Naive thymus-derived CD4-positive, alpha-beta T cell (primary cell): ENCODE results near the gene SEC23A. TPM values are rescaled to one million over a fixed set of nuclear protein-coding genes. Genes with fewer than 3 reads are reported as not detected.
A peak's percentile ranks its signal among the peaks of the same experiment; 100 is the strongest.
"Not testable (repeated sequence)": the region's sequence is repeated elsewhere in the genome, so short reads cannot be mapped to it uniquely, and the experiment has no call there.

Experiments used
- ATAC-seq: fragments of 150-1000 bp; cut with Tn5 transposase; 2 replicates; pipeline ENCODE4 v1.10.0; 2021; ENCODE audit warnings: mild to moderate bottlenecking, moderate library complexity
- CTCF ChIA-PET: fragments of 350-600 bp; sonication (Branson Sonifier 250); formaldehyde crosslinking; loops from one replicate; lab custom pipeline; 2021; ENCODE audit warnings: antibody characterized with exemption; lab: Charles Lee
- POLR2A ChIA-PET: fragments of 350-600 bp; sonication (Branson Sonifier 250); formaldehyde crosslinking; loops from one replicate; lab custom pipeline; 2021; ENCODE audit warnings: antibody characterized with exemption, inconsistent platforms; lab: Charles Lee
- DNase-seq, 9 donors: peaks; one replicate each; pipeline versions ENCODE4 v3.0.0 to v3.0.0-alpha.2; 2020 to 2022; ENCODE audit warnings: mixed read lengths in 1 of 9
- H3K27ac ChIP-seq: one replicate; pipeline ENCODE4 v1.7.0; 2013; ENCODE audit warnings: mild to moderate bottlenecking, low read depth, low read length, moderate library complexity
- H3K27me3 ChIP-seq, 2 donors: one replicate each; pipeline ENCODE4 v1.7.0; 2013; ENCODE audit warnings: low read length in 2 of 2, mild to moderate bottlenecking in 2 of 2, moderate library complexity in 2 of 2; ENCODE audit not compliant: control insufficient read depth in 2 of 2, insufficient read depth in 2 of 2
- H3K36me3 ChIP-seq, 3 experiments: 1 replicate in 2 of 3; 2 replicates in 1 of 3; pipeline ENCODE4 v1.7.0; 2013; ENCODE audit warnings: low read length in 3 of 3, mild to moderate bottlenecking in 3 of 3, moderate library complexity in 1 of 3; ENCODE audit not compliant: insufficient read depth in 3 of 3, control insufficient read depth in 2 of 3
- H3K4me1 ChIP-seq, 2 donors: one replicate each; pipeline ENCODE4 v1.7.0; 2013; ENCODE audit warnings: low read length in 2 of 2, mild to moderate bottlenecking in 2 of 2, moderate library complexity in 1 of 2; ENCODE audit not compliant: control insufficient read depth in 2 of 2, insufficient read depth in 2 of 2
- H3K4me3 ChIP-seq: 2 replicates; pipeline ENCODE4 v1.7.0; 2013; ENCODE audit warnings: mild to moderate bottlenecking, low read length
- H3K9me3 ChIP-seq, 3 experiments: 1 replicate in 2 of 3; 2 replicates in 1 of 3; pipeline ENCODE4 v1.7.0; 2013; ENCODE audit warnings: low read length in 3 of 3; ENCODE audit not compliant: control insufficient read depth in 2 of 3
- H3K27ac Mint-ChIP-seq, 9 donors: one replicate each; pipeline ENCODE4 v1.8.0; 2020 to 2022; ENCODE audit warnings: mixed read lengths in 9 of 9, mild to moderate bottlenecking in 8 of 9, moderate library complexity in 5 of 9, inconsistent platforms in 2 of 9
- H3K27me3 Mint-ChIP-seq, 5 donors: one replicate each; pipeline ENCODE4 v1.8.0; 2021 to 2022; ENCODE audit warnings: mixed read lengths in 5 of 5, mild to moderate bottlenecking in 1 of 5
- H3K36me3 Mint-ChIP-seq, 5 donors: one replicate each; pipeline ENCODE4 v1.8.0; 2020 to 2022; ENCODE audit warnings: mixed read lengths in 5 of 5, mild to moderate bottlenecking in 3 of 5, inconsistent platforms in 1 of 5
- H3K4me1 Mint-ChIP-seq, 7 donors: one replicate each; pipeline ENCODE4 v1.8.0; 2020 to 2022; ENCODE audit warnings: mixed read lengths in 7 of 7, mild to moderate bottlenecking in 3 of 7, inconsistent platforms in 1 of 7
- H3K4me3 Mint-ChIP-seq, 10 donors: one replicate each; pipeline ENCODE4 v1.8.0; 2020 to 2022; ENCODE audit warnings: mild to moderate bottlenecking in 10 of 10, mixed read lengths in 10 of 10, moderate library complexity in 6 of 10, inconsistent platforms in 2 of 10
- H3K9me3 Mint-ChIP-seq, 11 donors: one replicate each; pipeline ENCODE4 v1.8.0; 2020 to 2022; ENCODE audit warnings: mixed read lengths in 11 of 11, mild to moderate bottlenecking in 4 of 11, inconsistent platforms in 1 of 11, moderate library complexity in 1 of 11
- intact Hi-C, 2 donors: fragments of 100-400 bp; cut with micrococcal nuclease; formaldehyde crosslinking; loops; one replicate each; pipeline ENCODE4 v1.15.1; 2023
- polyA plus RNA-seq, 2 donors: library from polyadenylated mRNA; unstranded; fragments of 300-500 nt; fragmentation: Illumina TruSeq; gene quantifications; one replicate each; pipeline ENCODE4 v1.2.3, GENCODE V29; 2021
- total RNA-seq, 6 experiments: library from RNA in 5 of 6; stranded (reverse) in 5 of 6; gene quantifications; 1 replicate in 5 of 6; 2 replicates in 1 of 6; pipeline ENCODE4 v1.2.3 and lab custom pipeline; 2021 to 2026

SEC23A gene
- total and polyA plus RNA-seq, 7 experiments from 2014 or later, result 31.1 to 75.3 (median 59.9) TPM

- H3K9me3 Mint-ChIP-seq, DNase-seq, H3K4me1 ChIP-seq, intact Hi-C loops, ATAC-seq, H3K27ac ChIP-seq, H3K27me3 ChIP-seq, H3K9me3 ChIP-seq, H3K4me3 ChIP-seq, H3K27me3 Mint-ChIP-seq: not testable (repeated sequence)
- peaks cover 0 to 26% (median 4%) of the 10 kb centered on the region in 3 experiments for H3K36me3 ChIP-seq
- POLR2A ChIA-PET, result interaction anchor here (1.2 kb wide), 2 partner anchors 15 to 71 kb away, joined by 3 to 4 read pairs; partner anchors contain the start of genes GEMIN2 and TRAPPC6B
- peaks cover 41 to 65% (median 55%) of the 10 kb centered on the region in 7 donors for H3K4me1 Mint-ChIP-seq
- H3K4me3 Mint-ChIP-seq, result peak overlapping the region in 1 of 10 donors; percentile 41
- H3K36me3 Mint-ChIP-seq, result peaks cover 4 to 22% (median 10%) of the 10 kb centered on the region in 5 donors
- peak overlapping the region in 5 of 9 donors; percentile 3 to 60 (median 49) for H3K27ac Mint-ChIP-seq
- CTCF ChIA-PET, result interaction anchor here (0.6 kb wide), 1 partner anchor 744 kb away, joined by 3 read pairs; no protein-coding TSS in a partner anchor
These were observed 3.8 kb downstream of the SEC23A start for GRCh38 chr14:39099215-39099614.

- H3K27ac Mint-ChIP-seq, result peak overlapping the region; percentile 43 to 88 (median 79)
- ChIA-PET POLR2A (interaction anchor here (0.8 to 1.0 kb wide), 2 partner anchors 49 to 78 kb away, joined by 3 read pairs; partner anchors contain the start of gene PNN), CTCF (interaction anchor here (0.6 kb wide), 1 partner anchor 16 kb away, joined by 3 read pairs; no protein-coding TSS in a partner anchor)
- peak in 7 of 9 donors; percentile 23 to 53 (median 43) for DNase-seq
- H3K4me3 ChIP-seq, result no peak overlapping the region
- peaks cover 4 to 22% (median 11%) of the 10 kb centered on the region in 5 donors for H3K36me3 Mint-ChIP-seq
- peaks cover 1 to 22% (median 4%) of the 10 kb centered on the region in 3 experiments for H3K36me3 ChIP-seq
- intact Hi-C loops, result no loop called here
- ATAC-seq, result peak; percentile 86
- H3K27ac ChIP-seq, result no peak overlapping the region
- H3K27me3 ChIP-seq, result no peaks in the 10 kb centered on the region
- no peaks in the 10 kb centered on the region for H3K27me3 Mint-ChIP-seq
- no peaks in the 10 kb centered on the region for H3K9me3 ChIP-seq
- peaks cover 0 to 5% of the 10 kb centered on the region in 2 donors for H3K4me1 ChIP-seq
- peak overlapping the region; percentile 6 to 69 (median 49) for H3K4me3 Mint-ChIP-seq
- H3K4me1 Mint-ChIP-seq, result peaks cover 33 to 57% (median 47%) of the 10 kb centered on the region in 7 donors
- no peaks in the 10 kb centered on the region for H3K9me3 Mint-ChIP-seq
These were observed 5.9 kb downstream of the SEC23A start for GRCh38 chr14:39097159-39097558.

- intact Hi-C loops, result no loop called here
- Histone ChIP-seq H3K4me1 (no peaks in the 10 kb centered on the region), H3K36me3 (peaks cover 9 to 41% (median 16%) of the 10 kb centered on the region in 3 experiments), H3K27me3 (no peaks in the 10 kb centered on the region), H3K9me3 (no peaks in the 10 kb centered on the region), H3K27ac (no peak overlapping the region), H3K4me3 (no peak overlapping the region)
- Mint-ChIP-seq H3K27me3 (no peaks in the 10 kb centered on the region), H3K4me1 (peaks cover 27 to 47% (median 39%) of the 10 kb centered on the region in 7 donors), H3K27ac (peak overlapping the region in 7 of 9 donors; percentile 0 to 69 (median 10)), H3K9me3 (no peaks in the 10 kb centered on the region), H3K4me3 (peak overlapping the region in 1 of 10 donors; percentile 24), H3K36me3 (peaks cover 10 to 30% (median 25%) of the 10 kb centered on the region in 5 donors)
- ChIA-PET CTCF (interaction anchor here (0.7 kb wide), 1 partner anchor 13 kb away, joined by 5 read pairs; no protein-coding TSS in a partner anchor), POLR2A (interaction anchor here (1.1 to 1.4 kb wide), 2 partner anchors 8 to 19 kb away, joined by 3 read pairs; partner anchors contain the start of gene GEMIN2)
- ATAC-seq (no peak), DNase-seq (no peak)
These were observed 8.5 kb downstream of the SEC23A start for GRCh38 chr14:39094515-39094914.

GRCh38 chr14:39091716-39092115, 11.3 kb downstream of the SEC23A start:
- CTCF ChIA-PET, result no interaction called here
- H3K27ac ChIP-seq, result peak overlapping the region; percentile 8
- H3K27ac Mint-ChIP-seq, result peak overlapping the region in 5 of 9 donors; percentile 32 to 81 (median 42)

GRCh38 chr14:39090548-39091111, 12.4 kb downstream of the SEC23A start:
- Histone ChIP-seq H3K4me1 (no peaks in the 10 kb centered on the region), H3K4me3 (no peak overlapping the region), H3K9me3 (no peaks in the 10 kb centered on the region), H3K27ac (no peak overlapping the region), H3K27me3 (no peaks in the 10 kb centered on the region), H3K36me3 (peaks cover 17 to 52% (median 30%) of the 10 kb centered on the region in 3 experiments)
- Mint-ChIP-seq H3K4me1 (peaks cover 15 to 36% (median 25%) of the 10 kb centered on the region in 7 donors), H3K27ac (peak overlapping the region in 1 of 9 donors; percentile 18), H3K27me3 (no peaks in the 10 kb centered on the region), H3K36me3 (peaks cover 18 to 51% (median 36%) of the 10 kb centered on the region in 5 donors), H3K9me3 (no peaks in the 10 kb centered on the region), H3K4me3 (peak overlapping the region in 1 of 10 donors; percentile 46)
- ATAC-seq (no peak), DNase-seq (no peak)
- intact Hi-C loops, result no loop called here
- ChIA-PET CTCF (no interaction called here), POLR2A (no interaction called here)

More at GRCh38 chr14:39091716-39092115, 11.3 kb downstream of the SEC23A start:
- Histone ChIP-seq H3K36me3 (peaks cover 9 to 48% (median 29%) of the 10 kb centered on the region in 3 experiments), H3K27me3 (no peaks in the 10 kb centered on the region), H3K4me1 (no peaks in the 10 kb centered on the region), H3K4me3 (no peak overlapping the region), H3K9me3 (no peaks in the 10 kb centered on the region)
- H3K4me3 Mint-ChIP-seq, result peak overlapping the region in 1 of 10 donors; percentile 15
- no peak for DNase-seq
- H3K4me1 Mint-ChIP-seq, result peaks cover 15 to 36% (median 29%) of the 10 kb centered on the region in 7 donors
- ATAC-seq, result no peak
- no peaks in the 10 kb centered on the region for H3K9me3 Mint-ChIP-seq
- intact Hi-C loops, result no loop called here
- H3K27me3 Mint-ChIP-seq, result no peaks in the 10 kb centered on the region
- H3K36me3 Mint-ChIP-seq, result peaks cover 18 to 44% (median 29%) of the 10 kb centered on the region in 5 donors
- POLR2A ChIA-PET, result no interaction called here

GRCh38 chr14:39087493-39087892, 15.5 kb downstream of the SEC23A start:
- no peaks in the 10 kb centered on the region for H3K9me3 Mint-ChIP-seq
- ATAC-seq (no peak), DNase-seq (no peak)
- H3K4me1 Mint-ChIP-seq, result peaks cover 11 to 27% (median 19%) of the 10 kb centered on the region in 7 donors
- Histone ChIP-seq H3K4me3 (no peak overlapping the region), H3K27ac (no peak overlapping the region), H3K9me3 (no peaks in the 10 kb centered on the region), H3K36me3 (peaks cover 21 to 54% (median 42%) of the 10 kb centered on the region in 3 experiments), H3K27me3 (no peaks in the 10 kb centered on the region), H3K4me1 (no peaks in the 10 kb centered on the region)
- H3K27me3 Mint-ChIP-seq, result no peaks in the 10 kb centered on the region
- POLR2A ChIA-PET, result no interaction called here
- H3K36me3 Mint-ChIP-seq, result peaks cover 19 to 54% (median 42%) of the 10 kb centered on the region in 5 donors
- CTCF ChIA-PET, result no interaction called here
- no peak overlapping the region for H3K4me3 Mint-ChIP-seq
- intact Hi-C loops, result no loop called here
- H3K27ac Mint-ChIP-seq, result no peak overlapping the region
